Gastrocnemius medialis (tissue), 4 donors: Measurements from ENCODE around the gene BIRC6.

Experiments used
- POLR2A ChIP-seq, 2 donors: fragments of 450-650 bp; IDR thresholded peaks; one replicate each; pipeline ENCODE4 v1.6.1; 2017; ENCODE audit warnings: antibody characterized with exemption in 2 of 2, mild to moderate bottlenecking in 2 of 2, moderate library complexity in 2 of 2
- TF ChIP-seq, protein P1 (sequence below), 5 experiments: fragments of 450-650 bp in 3 of 5; fragments of 200-600 bp in 2 of 5; sonication (generic) in 2 of 5; IDR thresholded peaks in 4 of 5; conservative IDR thresholded peaks in 1 of 5; 1 replicate in 4 of 5; 2 replicates in 1 of 5; pipeline ENCODE4 v1.5.1; 2016 to 2019; ENCODE audit warnings: antibody characterized with exemption in 5 of 5, mild to moderate bottlenecking in 3 of 5, moderate library complexity in 3 of 5

DNA sequence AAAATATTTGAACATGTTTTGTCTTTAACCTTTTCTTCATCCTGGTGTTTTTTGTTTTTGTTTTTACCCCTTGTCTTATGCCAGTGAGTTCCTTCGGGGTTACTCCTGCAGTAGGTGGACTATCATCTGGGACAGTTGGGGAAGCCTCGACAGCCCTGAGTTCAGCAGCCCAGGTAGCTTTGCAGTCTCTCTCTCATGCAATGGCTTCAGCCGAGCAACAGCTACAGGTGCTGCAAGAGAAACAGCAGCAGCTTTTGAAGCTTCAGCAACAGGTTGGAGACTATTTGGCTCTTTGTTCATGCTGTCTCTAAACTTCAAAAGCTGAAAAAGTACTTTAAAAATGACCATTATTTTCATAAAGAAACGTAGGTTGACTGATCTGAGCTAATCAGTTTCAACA lies 106.3 kb downstream of the BIRC6 start:
- no peak for TF ChIP-seq POLR2A (IDR thresholded peaks at IDR 0.05)
- TF ChIP-seq, protein P1, sequence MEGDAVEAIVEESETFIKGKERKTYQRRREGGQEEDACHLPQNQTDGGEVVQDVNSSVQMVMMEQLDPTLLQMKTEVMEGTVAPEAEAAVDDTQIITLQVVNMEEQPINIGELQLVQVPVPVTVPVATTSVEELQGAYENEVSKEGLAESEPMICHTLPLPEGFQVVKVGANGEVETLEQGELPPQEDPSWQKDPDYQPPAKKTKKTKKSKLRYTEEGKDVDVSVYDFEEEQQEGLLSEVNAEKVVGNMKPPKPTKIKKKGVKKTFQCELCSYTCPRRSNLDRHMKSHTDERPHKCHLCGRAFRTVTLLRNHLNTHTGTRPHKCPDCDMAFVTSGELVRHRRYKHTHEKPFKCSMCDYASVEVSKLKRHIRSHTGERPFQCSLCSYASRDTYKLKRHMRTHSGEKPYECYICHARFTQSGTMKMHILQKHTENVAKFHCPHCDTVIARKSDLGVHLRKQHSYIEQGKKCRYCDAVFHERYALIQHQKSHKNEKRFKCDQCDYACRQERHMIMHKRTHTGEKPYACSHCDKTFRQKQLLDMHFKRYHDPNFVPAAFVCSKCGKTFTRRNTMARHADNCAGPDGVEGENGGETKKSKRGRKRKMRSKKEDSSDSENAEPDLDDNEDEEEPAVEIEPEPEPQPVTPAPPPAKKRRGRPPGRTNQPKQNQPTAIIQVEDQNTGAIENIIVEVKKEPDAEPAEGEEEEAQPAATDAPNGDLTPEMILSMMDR (IDR thresholded peaks at IDR 0.05 in 4 of 5, conservative IDR thresholded peaks at IDR 0.05 in 1 of 5) = no peak
